GM12878 (cell line): Measurements from ENCODE around the gene RGS19. TPM values are rescaled to one million over a fixed set of nuclear protein-coding genes. Genes with fewer than 3 reads are reported as not detected.

Source experiments
- ATAC-seq: fragments of 200-7000 bp; cut with Tn5 transposase; 3 replicates; pipeline ENCODE4 v1.9.1; 2020; ENCODE audit warnings: mild to moderate bottlenecking, moderate library complexity
- BruUV-seq: library from RNA; stranded (reverse); fragments of 400-500 nt; replicated peaks from 2 replicates; lab custom pipeline; 2021; lab: Mats Ljungman, UMichigan
- CTCF ChIA-PET: fragments of 300-600 bp; sonication (Branson Sonifier 250); formaldehyde crosslinking; extraction: SDS; loops from one replicate; lab custom pipeline; 2021; ENCODE audit warnings: inconsistent platforms; lab: Yijun Ruan, JAX
- POLR2A ChIA-PET: fragments of 350-600 bp; formaldehyde crosslinking; extraction: SDS; loops from one replicate; lab custom pipeline; 2021; ENCODE audit warnings: inconsistent platforms; lab: Charles Lee
- RAD21 ChIA-PET: fragments of 300-600 bp; sonication (Branson Sonifier 250); formaldehyde crosslinking; loops from one replicate; lab custom pipeline; 2023; ENCODE audit warnings: antibody characterized with exemption; ENCODE audit not compliant: unreplicated experiment; lab: Charles Lee
- SMC1A ChIA-PET: fragments of 300-600 bp; sonication (Branson Sonifier 250); formaldehyde crosslinking; loops from one replicate; lab custom pipeline; 2023; ENCODE audit not compliant: unreplicated experiment, uncharacterized antibody; lab: Charles Lee
- DNase-seq: peaks from one replicate; pipeline ENCODE4 v3.0.0-alpha.2; 2011; ENCODE audit warnings: low read depth, low spot score
- FAIRE-seq: peaks from 3 replicates; lab custom pipeline; 2011; peaks lifted over from hg19 to GRCh38; lab: Jason Lieb, UNC
- H2AFZ ChIP-seq: 2 replicates; pipeline ENCODE4 v1.6.0; 2011; ENCODE audit warnings: low read depth, low read length, control low read depth; ENCODE audit not compliant: control insufficient read depth
- H3K27ac ChIP-seq: 2 replicates; pipeline ENCODE4 v1.5.1; 2011; ENCODE audit warnings: control low read depth; ENCODE audit not compliant: control insufficient read depth, insufficient read depth
- H3K27me3 ChIP-seq, 2 experiments: replicated peaks in 1 of 2; 2 replicates each; pipeline versions ENCODE4 v1.6.0 to v1.6.1; 2011; ENCODE audit warnings: low read length in 1 of 2; ENCODE audit not compliant: control insufficient read depth in 2 of 2, insufficient read depth in 2 of 2
- H3K36me3 ChIP-seq, 2 experiments: 2 replicates each; pipeline ENCODE4 v1.5.1; 2011; ENCODE audit warnings: low read length in 1 of 2; ENCODE audit not compliant: control insufficient read depth in 2 of 2, insufficient read depth in 2 of 2
- H3K4me1 ChIP-seq: 2 replicates; pipeline ENCODE4 v1.6.1; 2011; ENCODE audit warnings: mild to moderate bottlenecking, low read length, moderate library complexity, mixed read lengths; ENCODE audit not compliant: control insufficient read depth, insufficient read depth
- H3K4me2 ChIP-seq: 2 replicates; pipeline ENCODE4 v1.6.0; 2011; ENCODE audit warnings: control low read depth; ENCODE audit not compliant: control insufficient read depth, insufficient read depth
- H3K4me3 ChIP-seq: fragments of 200-600 bp; sonication (generic); 2 replicates; pipeline ENCODE4 v1.5.1; 2016
- H3K79me2 ChIP-seq: 2 replicates; pipeline ENCODE4 v1.6.0; 2011; ENCODE audit warnings: low read length; ENCODE audit not compliant: control insufficient read depth, insufficient read depth
- H3K9ac ChIP-seq: 2 replicates; pipeline ENCODE4 v1.8.0; 2011; ENCODE audit warnings: low read length, control low read depth, mixed read lengths; ENCODE audit not compliant: control insufficient read depth, insufficient read depth
- H3K9me3 ChIP-seq: replicated peaks from 3 replicates; pipeline ENCODE4 v1.5.1; 2011; ENCODE audit warnings: mild to moderate bottlenecking, low read length; ENCODE audit not compliant: control insufficient read depth, insufficient read depth
- H4K20me1 ChIP-seq: 2 replicates; pipeline ENCODE4 v1.6.0; 2011; ENCODE audit not compliant: control insufficient read depth, insufficient read depth
- CHD2 ChIP-seq: IDR thresholded peaks from 2 replicates; pipeline ENCODE4 v1.6.1; 2011; ENCODE audit warnings: low read depth, low read length, improper control_type of control experiment, borderline replicate concordance
- EGR1 ChIP-seq, 2 experiments: IDR thresholded peaks; 1 replicate in 1 of 2; 2 replicates in 1 of 2; pipeline ENCODE4 v1.6.1; 2011 to 2012; ENCODE audit warnings: low read depth in 2 of 2, low read length in 2 of 2, borderline replicate concordance in 1 of 2, mild to moderate bottlenecking in 1 of 2, moderate library complexity in 1 of 2
- EP300 ChIP-seq, 2 experiments: fragments of 150-350 bp in 1 of 2; IDR thresholded peaks; 2 replicates each; pipeline ENCODE4 v1.6.1; 2011 to 2012; ENCODE audit warnings: low read depth in 2 of 2, low read length in 2 of 2, borderline replicate concordance in 1 of 2, improper control_type of control experiment in 1 of 2, inconsistent platforms in 1 of 2; ENCODE audit not compliant: control insufficient read depth in 1 of 2
- FOXM1 ChIP-seq: IDR thresholded peaks from 2 replicates; pipeline ENCODE4 v1.6.1; 2012; ENCODE audit warnings: low read depth, mild to moderate bottlenecking, inconsistent platforms, low read length, moderate library complexity
- NFIC ChIP-seq: IDR thresholded peaks from 2 replicates; pipeline ENCODE4 v1.6.1; 2012; ENCODE audit warnings: low read depth, mild to moderate bottlenecking, inconsistent platforms, low read length, moderate library complexity
- NFYB ChIP-seq: IDR thresholded peaks from 2 replicates; pipeline ENCODE4 v1.6.1; 2011; ENCODE audit warnings: low read depth, mild to moderate bottlenecking, low read length, improper control_type of control experiment, moderate library complexity; ENCODE audit not compliant: insufficient read depth
- PML ChIP-seq: IDR thresholded peaks from 2 replicates; pipeline ENCODE4 v1.6.1; 2012; ENCODE audit warnings: low read length, inconsistent platforms
- SMARCA5 ChIP-seq: fragments of 450-650 bp; IDR thresholded peaks from 2 replicates; pipeline ENCODE4 v1.6.1; 2017; ENCODE audit warnings: mild to moderate bottlenecking
- SUZ12 ChIP-seq: fragments of 200-600 bp; sonication (generic); IDR thresholded peaks from one replicate; pipeline ENCODE4 v1.6.1; 2018; ENCODE audit warnings: antibody characterized with exemption, mild to moderate bottlenecking; ENCODE audit not compliant: unreplicated experiment
- ZNF274 ChIP-seq: IDR thresholded peaks from one replicate; pipeline ENCODE4 v1.8.0; 2011; ENCODE audit not compliant: insufficient read length, insufficient read depth
- WGBS: methylation state at CpG from one replicate; pipeline ENCODE4 v1.1.6; 2016; ENCODE audit warnings: low lambda C conversion rate; ENCODE audit not compliant: insufficient replicate concordance, insufficient coverage; ENCODE audit errors: missing lambda C conversion rate; 5-methylcytosine and 5-hydroxymethylcytosine counted together
- in situ Hi-C: fragments of 300-500 bp; cut with MboI; formaldehyde crosslinking; loops from 9 replicates; pipeline ENCODE4 v1.14.3; 2018; ENCODE audit warnings: mixed read lengths
- intact Hi-C: fragments of 100-400 bp; cut with micrococcal nuclease; formaldehyde crosslinking; loops from one replicate; pipeline ENCODE4 v1.14.2; 2022; ENCODE audit not compliant: unreplicated experiment
- polyA plus RNA-seq, 11 experiments: library from polyadenylated mRNA; depleted of rRNA in 4 of 11; unstranded in 6 of 11; stranded (reverse) in 5 of 11; fragments of >200 nt; fragmentation: Nextera tagmentation in 4 of 11; fragmentation: Illumina TruSeq in 1 of 11; extraction: Ambion mirVana in 4 of 11; extraction: Trizol in 1 of 11; gene quantifications; 1 replicate in 1 of 11; 2 replicates in 10 of 11; pipeline versions ENCODE4 v1.2.1 to v1.2.3, GENCODE V29; 2011 to 2016; ENCODE audit warnings: inconsistent platforms in 2 of 11, missing spikeins in 2 of 11, low read depth in 1 of 11
- total RNA-seq, 4 experiments: library from RNA; depleted of rRNA in 3 of 4; stranded (reverse); fragments of >200 nt in 3 of 4; fragmentation: Illumina TruSeq in 1 of 4; extraction: Trizol in 1 of 4; gene quantifications; 2 replicates each; pipeline versions ENCODE4 v1.2.1 to v1.2.3, GENCODE V29; 2013 to 2021
- TF ChIP-seq, protein P1 (sequence below): fragments of 450-650 bp; IDR thresholded peaks from 2 replicates; pipeline ENCODE4 v1.6.1; 2017; ENCODE audit warnings: low read depth, mild to moderate bottlenecking, moderate library complexity
- TF ChIP-seq, protein P2 (sequence below): fragments of 450-650 bp; IDR thresholded peaks from 2 replicates; pipeline ENCODE4 v1.6.1; 2017; ENCODE audit warnings: mild to moderate bottlenecking, low read depth, inconsistent platforms; ENCODE audit not compliant: poor library complexity, severe bottlenecking
- TF ChIP-seq, protein P3 (sequence below): fragments of 450-650 bp; IDR thresholded peaks from 2 replicates; pipeline ENCODE4 v1.6.1; 2017; ENCODE audit warnings: mild to moderate bottlenecking
- TF ChIP-seq, protein P4 (sequence below): IDR thresholded peaks from 2 replicates; pipeline ENCODE4 v1.6.1; 2012; ENCODE audit warnings: low read depth, low read length, improper control_type of control experiment

Gene RGS19
- total and polyA plus RNA-seq, 10 of the 15 experiments (the other 5 are each of a cell fraction or from before 2014, with no cell fraction given): 0.82 to 62.4 (median 39.8) TPM

DNA sequence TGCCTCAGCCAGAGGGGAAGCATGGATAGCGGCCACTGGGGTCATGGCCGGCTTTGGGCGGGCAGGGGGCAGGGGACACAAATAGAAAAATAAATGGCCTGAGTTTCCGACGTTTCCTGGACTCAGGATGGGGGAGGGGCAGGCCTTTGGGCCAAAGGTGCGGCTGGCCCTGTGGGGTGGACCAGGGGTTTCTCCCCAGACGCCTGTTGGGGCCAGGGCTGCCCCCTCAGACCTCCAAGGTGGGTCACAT, 22.8 kb downstream of the RGS19 start (continued):
- TF ChIP-seq, protein P1, sequence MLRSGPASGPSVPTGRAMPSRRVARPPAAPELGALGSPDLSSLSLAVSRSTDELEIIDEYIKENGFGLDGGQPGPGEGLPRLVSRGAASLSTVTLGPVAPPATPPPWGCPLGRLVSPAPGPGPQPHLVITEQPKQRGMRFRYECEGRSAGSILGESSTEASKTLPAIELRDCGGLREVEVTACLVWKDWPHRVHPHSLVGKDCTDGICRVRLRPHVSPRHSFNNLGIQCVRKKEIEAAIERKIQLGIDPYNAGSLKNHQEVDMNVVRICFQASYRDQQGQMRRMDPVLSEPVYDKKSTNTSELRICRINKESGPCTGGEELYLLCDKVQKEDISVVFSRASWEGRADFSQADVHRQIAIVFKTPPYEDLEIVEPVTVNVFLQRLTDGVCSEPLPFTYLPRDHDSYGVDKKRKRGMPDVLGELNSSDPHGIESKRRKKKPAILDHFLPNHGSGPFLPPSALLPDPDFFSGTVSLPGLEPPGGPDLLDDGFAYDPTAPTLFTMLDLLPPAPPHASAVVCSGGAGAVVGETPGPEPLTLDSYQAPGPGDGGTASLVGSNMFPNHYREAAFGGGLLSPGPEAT: no peak
- TF ChIP-seq NFIC (no peak), EP300 (IDR thresholded peaks at IDR 0.05; ENCODE audit: borderline replicate concordance in 1 of 2, control insufficient read depth in 1 of 2, low read depth in 2 of 2, low read length in 2 of 2) (no peak), SUZ12 (no peak)

DNA sequence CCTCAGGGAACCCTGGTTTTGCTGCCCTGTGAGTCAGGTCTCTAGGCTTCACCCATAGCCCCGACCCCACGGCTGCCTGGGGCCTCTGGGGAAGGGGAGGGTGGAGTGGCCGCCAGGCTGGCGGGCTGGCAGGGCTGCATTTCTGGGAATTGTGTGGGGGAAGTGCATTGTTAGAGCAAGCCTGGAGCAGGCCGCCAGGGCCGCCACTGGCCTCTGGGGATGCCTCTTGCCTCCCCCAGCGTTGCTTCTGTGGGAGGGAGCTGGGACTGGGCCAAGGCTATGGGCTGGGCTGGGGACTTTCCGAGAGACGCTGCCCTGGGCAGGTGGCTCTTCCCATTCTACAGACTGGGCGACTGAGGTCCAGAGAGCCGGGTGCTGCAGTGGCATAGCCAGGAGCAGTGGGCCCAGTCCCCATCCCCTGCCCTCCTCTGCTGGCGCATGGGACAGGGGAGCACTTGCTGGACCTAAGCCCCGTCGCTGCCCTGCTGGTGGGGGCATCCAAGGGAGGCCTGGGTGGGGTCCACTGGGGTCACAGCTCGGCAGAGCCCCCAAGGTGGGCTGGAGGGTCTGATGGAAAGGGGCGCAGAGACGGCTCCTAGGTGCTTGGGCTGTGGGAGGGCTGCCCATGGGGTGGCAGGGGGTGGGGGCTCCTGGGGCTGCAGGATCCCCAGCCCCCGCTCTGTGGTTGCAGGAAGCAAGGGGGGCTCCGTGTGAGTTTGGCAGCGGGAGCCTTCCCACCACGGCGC, 23.3 kb downstream of the RGS19 start:
- no peaks in the 10 kb centered on the region for H4K20me1 ChIP-seq
- 27% methylated on average over 19 of the region's 22 CpGs for WGBS
- ChIA-PET POLR2A (interaction anchor here (0.6 to 2.6 kb wide), 7 partner anchors 16 to 619 kb away, joined by 3 to 28 read pairs (median 4); partner anchors contain the start of gene RGS19), RAD21 (interaction anchor here (1.3 to 7.1 kb wide), 5 partner anchors 16 to 75 kb away, joined by 3 to 78 read pairs (median 7); partner anchors contain the start of gene PRPF6), CTCF (interaction anchor here (0.9 to 9.2 kb wide), 6 partner anchors 10 to 76 kb away, joined by 3 to 108 read pairs (median 10); partner anchors contain the start of genes PRPF6 and SAMD10), SMC1A (no interaction called here)
- no peak overlapping the region for H3K9ac ChIP-seq
- peak overlapping the region; percentile 90; the same call in 1 of the 2 replicates for H3K4me2 ChIP-seq
- ATAC-seq: peak; percentile 60
- H3K27ac ChIP-seq: peak overlapping the region; percentile 50
- BruUV-seq: no TSS peak
- no peak overlapping the region for H3K4me3 ChIP-seq
- in situ Hi-C loops (no loop called here), intact Hi-C loops (loop anchor here (2.0 to 10.0 kb wide), 4 partner anchors 17 to 191 kb away; partner anchors contain the start of genes ABHD16B, PRPF6, TPD52L2 and UCKL1)
- no peaks in the 10 kb centered on the region; the same call in none of the 2 replicates for H3K79me2 ChIP-seq
- no peak for FAIRE-seq
- peaks cover 48% of the 10 kb centered on the region for H3K4me1 ChIP-seq
- no peak for DNase-seq
- no peaks in the 10 kb centered on the region; a peak in 1 of 4 replicates for H3K27me3 ChIP-seq
- no peaks in the 10 kb centered on the region for H3K9me3 ChIP-seq
- no peak overlapping the region; the same call in 1 of the 2 replicates for H2AFZ ChIP-seq
- no peaks in the 10 kb centered on the region for H3K36me3 ChIP-seq
- no peak for TF ChIP-seq CHD2
- no peak for TF ChIP-seq FOXM1
- no peak for TF ChIP-seq ZNF274
- peak; percentile 99 for TF ChIP-seq SMARCA5
- no peak for TF ChIP-seq NFYB
- TF ChIP-seq, protein P2, sequence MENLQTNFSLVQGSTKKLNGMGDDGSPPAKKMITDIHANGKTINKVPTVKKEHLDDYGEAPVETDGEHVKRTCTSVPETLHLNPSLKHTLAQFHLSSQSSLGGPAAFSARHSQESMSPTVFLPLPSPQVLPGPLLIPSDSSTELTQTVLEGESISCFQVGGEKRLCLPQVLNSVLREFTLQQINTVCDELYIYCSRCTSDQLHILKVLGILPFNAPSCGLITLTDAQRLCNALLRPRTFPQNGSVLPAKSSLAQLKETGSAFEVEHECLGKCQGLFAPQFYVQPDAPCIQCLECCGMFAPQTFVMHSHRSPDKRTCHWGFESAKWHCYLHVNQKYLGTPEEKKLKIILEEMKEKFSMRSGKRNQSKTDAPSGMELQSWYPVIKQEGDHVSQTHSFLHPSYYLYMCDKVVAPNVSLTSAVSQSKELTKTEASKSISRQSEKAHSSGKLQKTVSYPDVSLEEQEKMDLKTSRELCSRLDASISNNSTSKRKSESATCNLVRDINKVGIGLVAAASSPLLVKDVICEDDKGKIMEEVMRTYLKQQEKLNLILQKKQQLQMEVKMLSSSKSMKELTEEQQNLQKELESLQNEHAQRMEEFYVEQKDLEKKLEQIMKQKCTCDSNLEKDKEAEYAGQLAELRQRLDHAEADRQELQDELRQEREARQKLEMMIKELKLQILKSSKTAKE: no peak
- TF ChIP-seq, protein P3, sequence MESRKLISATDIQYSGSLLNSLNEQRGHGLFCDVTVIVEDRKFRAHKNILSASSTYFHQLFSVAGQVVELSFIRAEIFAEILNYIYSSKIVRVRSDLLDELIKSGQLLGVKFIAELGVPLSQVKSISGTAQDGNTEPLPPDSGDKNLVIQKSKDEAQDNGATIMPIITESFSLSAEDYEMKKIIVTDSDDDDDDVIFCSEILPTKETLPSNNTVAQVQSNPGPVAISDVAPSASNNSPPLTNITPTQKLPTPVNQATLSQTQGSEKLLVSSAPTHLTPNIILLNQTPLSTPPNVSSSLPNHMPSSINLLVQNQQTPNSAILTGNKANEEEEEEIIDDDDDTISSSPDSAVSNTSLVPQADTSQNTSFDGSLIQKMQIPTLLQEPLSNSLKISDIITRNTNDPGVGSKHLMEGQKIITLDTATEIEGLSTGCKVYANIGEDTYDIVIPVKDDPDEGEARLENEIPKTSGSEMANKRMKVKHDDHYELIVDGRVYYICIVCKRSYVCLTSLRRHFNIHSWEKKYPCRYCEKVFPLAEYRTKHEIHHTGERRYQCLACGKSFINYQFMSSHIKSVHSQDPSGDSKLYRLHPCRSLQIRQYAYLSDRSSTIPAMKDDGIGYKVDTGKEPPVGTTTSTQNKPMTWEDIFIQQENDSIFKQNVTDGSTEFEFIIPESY: peak; percentile 54; the same call in 1 of the 2 replicates
- TF ChIP-seq PML: no peak
- TF ChIP-seq, protein P4, sequence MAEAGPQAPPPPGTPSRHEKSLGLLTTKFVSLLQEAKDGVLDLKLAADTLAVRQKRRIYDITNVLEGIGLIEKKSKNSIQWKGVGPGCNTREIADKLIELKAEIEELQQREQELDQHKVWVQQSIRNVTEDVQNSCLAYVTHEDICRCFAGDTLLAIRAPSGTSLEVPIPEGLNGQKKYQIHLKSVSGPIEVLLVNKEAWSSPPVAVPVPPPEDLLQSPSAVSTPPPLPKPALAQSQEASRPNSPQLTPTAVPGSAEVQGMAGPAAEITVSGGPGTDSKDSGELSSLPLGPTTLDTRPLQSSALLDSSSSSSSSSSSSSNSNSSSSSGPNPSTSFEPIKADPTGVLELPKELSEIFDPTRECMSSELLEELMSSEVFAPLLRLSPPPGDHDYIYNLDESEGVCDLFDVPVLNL: no peak
- no peak for TF ChIP-seq EGR1 (IDR thresholded peaks at IDR 0.05; ENCODE audit: borderline replicate concordance in 1 of 2, low read depth in 2 of 2, low read length in 2 of 2)
